AG08396 (cell line): ENCODE results near the gene RSPH3.

ENCODE experiments used
- DNase-seq: peaks from one replicate; pipeline ENCODE4 v3.0.0; 2012; ENCODE audit warnings: low spot score, mixed read lengths

Gene RSPH3

GRCh38 chr6:158933079-158933595 is 66.9 kb downstream of the RSPH3 start:
- no peak for DNase-seq

DNA sequence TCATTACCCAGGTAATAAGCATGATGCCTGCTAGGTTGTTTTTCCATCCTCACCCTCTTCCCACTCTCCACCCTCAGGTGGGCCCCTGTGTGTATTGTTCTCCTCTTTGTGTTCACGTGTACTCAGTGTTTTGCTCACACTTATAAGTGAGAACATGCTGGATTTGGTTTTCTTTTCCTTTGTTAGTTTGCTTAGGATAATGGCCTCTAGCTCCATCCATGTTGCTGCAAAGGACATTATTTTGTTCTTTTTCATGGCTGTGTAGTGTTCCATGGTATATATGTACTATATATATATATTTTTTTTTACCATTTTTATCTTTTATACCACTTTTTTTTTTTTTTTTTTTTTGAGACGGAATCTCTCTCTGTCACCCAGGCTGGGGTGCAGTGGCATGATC is 71.9 kb downstream of the RSPH3 start:
- DNase-seq, result no peak

GRCh38 chr6:158926414-158926813 is 73.6 kb downstream of the RSPH3 start:
- no peak for DNase-seq

GRCh38 chr6:158924499-158925455 is 75.2 kb downstream of the RSPH3 start:
- no peak for DNase-seq

DNA sequence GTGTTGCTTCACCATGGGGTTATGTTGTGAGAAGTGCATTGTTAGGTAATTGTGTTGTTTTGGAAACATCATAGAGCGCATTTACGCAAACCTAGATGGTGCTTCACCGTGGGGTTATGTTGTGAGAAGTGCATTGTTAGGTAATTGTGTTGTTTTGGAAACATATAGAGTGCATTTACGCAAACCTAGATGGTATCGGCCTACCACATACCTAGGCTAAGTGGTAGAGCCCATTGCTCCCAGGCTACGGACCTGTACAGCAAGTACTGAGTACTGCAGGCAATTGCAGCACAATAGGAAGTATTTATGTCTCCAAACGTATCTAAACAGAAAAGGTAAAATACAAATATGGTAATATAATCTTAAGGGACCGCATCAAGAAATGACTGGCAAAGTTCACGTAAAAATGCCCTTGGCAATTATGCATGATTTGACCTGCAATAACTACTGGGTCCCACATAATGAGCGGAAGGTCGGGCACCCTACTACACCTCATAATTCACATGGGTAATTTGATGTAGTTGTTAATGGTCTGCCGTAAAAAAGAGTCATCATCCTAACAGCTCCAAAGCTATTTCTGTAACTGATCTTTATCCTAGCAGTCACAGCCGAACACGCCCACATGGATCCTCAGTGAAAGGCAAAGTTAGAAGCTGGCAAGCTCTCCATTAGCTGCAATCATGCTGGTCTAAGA is 76.0 kb downstream of the RSPH3 start:
- DNase-seq, result no peak
